H9 (cell line): ENCODE measurements around the gene F8. TPM values are rescaled to one million over a fixed set of nuclear protein-coding genes. Genes with fewer than 3 reads are reported as not detected.

Source experiments
- DNase-seq: peaks from one replicate; pipeline ENCODE4 v3.0.0-alpha.2; 2017
- H2AFZ ChIP-seq: one replicate; pipeline ENCODE4 v1.6.1; 2013; ENCODE audit warnings: mild to moderate bottlenecking, low read length, control low read depth, moderate library complexity
- H2AK5ac ChIP-seq: 2 replicates; pipeline ENCODE4 v1.6.1; 2013; ENCODE audit warnings: low read length, control low read depth, mixed read lengths; ENCODE audit not compliant: insufficient read length
- H2BK120ac ChIP-seq: one replicate; pipeline ENCODE4 v1.6.1; 2013; ENCODE audit warnings: low read depth, mild to moderate bottlenecking, low read length, control low read depth, inconsistent platforms; ENCODE audit not compliant: poor library complexity, severe bottlenecking
- H2BK12ac ChIP-seq: 2 replicates; pipeline ENCODE4 v1.6.1; 2013; ENCODE audit warnings: low read length, control low read depth, mixed read lengths, low read depth; ENCODE audit not compliant: insufficient read length
- H2BK15ac ChIP-seq: 2 replicates; pipeline ENCODE4 v1.6.1; 2013; ENCODE audit warnings: low read depth, low read length, control low read depth
- H2BK20ac ChIP-seq: one replicate; pipeline ENCODE4 v1.6.1; 2013; ENCODE audit warnings: low read depth, mild to moderate bottlenecking, low read length, control low read depth, inconsistent platforms; ENCODE audit not compliant: poor library complexity, severe bottlenecking
- H2BK5ac ChIP-seq: 2 replicates; pipeline ENCODE4 v1.6.1; 2013; ENCODE audit warnings: low read length, control low read depth, mixed read lengths; ENCODE audit not compliant: insufficient read length
- H3K14ac ChIP-seq: 2 replicates; pipeline ENCODE4 v1.6.1; 2013; ENCODE audit warnings: low read length, control low read depth; ENCODE audit not compliant: insufficient read depth
- H3K18ac ChIP-seq: 2 replicates; pipeline ENCODE4 v1.6.1; 2013; ENCODE audit warnings: low read depth, mild to moderate bottlenecking, mixed read lengths, low read length, control low read depth; ENCODE audit not compliant: insufficient read length
- H3K23ac ChIP-seq: 2 replicates; pipeline ENCODE4 v1.6.1; 2013; ENCODE audit warnings: low read length, control low read depth, mixed read lengths, low read depth; ENCODE audit not compliant: insufficient read length
- H3K23me2 ChIP-seq: 2 replicates; pipeline ENCODE4 v1.6.1; 2013; ENCODE audit warnings: low read depth, mild to moderate bottlenecking, mixed read lengths, low read length, control low read depth; ENCODE audit not compliant: insufficient read length, poor library complexity, severe bottlenecking
- H3K27ac ChIP-seq: 2 replicates; pipeline ENCODE4 v1.5.1; 2013; ENCODE audit warnings: low read length, control low read depth, mixed read lengths, low read depth; ENCODE audit not compliant: insufficient read length
- H3K27me3 ChIP-seq: 2 replicates; pipeline ENCODE4 v1.6.1; 2013; ENCODE audit warnings: low read length, control low read depth, inconsistent platforms; ENCODE audit not compliant: insufficient read depth
- H3K4ac ChIP-seq: 2 replicates; pipeline ENCODE4 v1.6.1; 2013; ENCODE audit warnings: low read depth, mild to moderate bottlenecking, control low read depth, inconsistent platforms, low read length, moderate library complexity
- H3K4me1 ChIP-seq: 2 replicates; pipeline ENCODE4 v1.6.1; 2013; ENCODE audit warnings: low read length, control low read depth, inconsistent platforms; ENCODE audit not compliant: insufficient read depth
- H3K4me2 ChIP-seq: 2 replicates; pipeline ENCODE4 v1.6.1; 2013; ENCODE audit warnings: low read length, control low read depth, mixed read lengths; ENCODE audit not compliant: insufficient read length, insufficient read depth
- H3K56ac ChIP-seq: 2 replicates; pipeline ENCODE4 v1.6.1; 2013; ENCODE audit warnings: low read depth, mild to moderate bottlenecking, mixed read lengths, low read length, control low read depth; ENCODE audit not compliant: insufficient read length
- H3K79me1 ChIP-seq: 2 replicates; pipeline ENCODE4 v1.6.1; 2013; ENCODE audit warnings: low read depth, mild to moderate bottlenecking, moderate library complexity, low read length, control low read depth, inconsistent platforms; ENCODE audit not compliant: insufficient read depth, poor library complexity, severe bottlenecking
- H3K79me2 ChIP-seq: 2 replicates; pipeline ENCODE4 v1.6.1; 2013; ENCODE audit warnings: low read length, control low read depth, inconsistent platforms; ENCODE audit not compliant: insufficient read depth
- H3K9ac ChIP-seq: 2 replicates; pipeline ENCODE4 v1.6.1; 2013; ENCODE audit warnings: low read length, control low read depth, mixed read lengths; ENCODE audit not compliant: insufficient read length; ENCODE audit errors: extremely low read depth
- H3K9me3 ChIP-seq: one replicate; pipeline ENCODE4 v1.6.1; 2013; ENCODE audit warnings: low read depth, low read length, inconsistent platforms; ENCODE audit not compliant: control insufficient read depth
- H3T11ph ChIP-seq: one replicate; pipeline ENCODE4 v1.6.1; 2013; ENCODE audit warnings: mild to moderate bottlenecking, low read length, control low read depth, inconsistent platforms
- H4K20me1 ChIP-seq: one replicate; pipeline ENCODE4 v1.6.1; 2013; ENCODE audit not compliant: control insufficient read depth, insufficient read length, insufficient read depth
- H4K5ac ChIP-seq: 2 replicates; pipeline ENCODE4 v1.6.1; 2013; ENCODE audit warnings: low read depth, mild to moderate bottlenecking, mixed read lengths, low read length, control low read depth; ENCODE audit not compliant: insufficient read length
- H4K8ac ChIP-seq: replicated peaks from 2 replicates; pipeline ENCODE4 v1.6.1; 2013; ENCODE audit warnings: low read length, control low read depth, mixed read lengths, low read depth; ENCODE audit not compliant: insufficient read length
- H4K91ac ChIP-seq: 2 replicates; pipeline ENCODE4 v1.6.1; 2013; ENCODE audit warnings: low read depth, mild to moderate bottlenecking, moderate library complexity, mixed read lengths, low read length, control low read depth; ENCODE audit not compliant: insufficient read length
- H3K27ac Mint-ChIP-seq, 3 experiments: 2 replicates in 2 of 3; 3 replicates in 1 of 3; pipeline ENCODE4 v1.8.0; 2020 to 2021; ENCODE audit warnings: mixed read lengths in 3 of 3, mild to moderate bottlenecking in 1 of 3, moderate library complexity in 1 of 3
- H3K27me3 Mint-ChIP-seq: 2 replicates; pipeline ENCODE4 v1.8.0; 2021; ENCODE audit warnings: low read depth, mild to moderate bottlenecking, moderate library complexity, mixed read lengths
- H3K36me3 Mint-ChIP-seq, 3 experiments: 2 replicates in 2 of 3; 3 replicates in 1 of 3; pipeline ENCODE4 v1.8.0; 2020 to 2021; ENCODE audit warnings: low read depth in 3 of 3, mixed read lengths in 3 of 3; ENCODE audit not compliant: insufficient read depth in 1 of 3
- H3K4me1 Mint-ChIP-seq, 2 experiments: 2 replicates each; pipeline ENCODE4 v1.8.0; 2020; ENCODE audit warnings: mixed read lengths in 2 of 2
- H3K4me3 Mint-ChIP-seq, 2 experiments: 2 replicates in 1 of 2; 3 replicates in 1 of 2; pipeline ENCODE4 v1.8.0; 2020 to 2021; ENCODE audit warnings: mild to moderate bottlenecking in 2 of 2, mixed read lengths in 2 of 2, moderate library complexity in 1 of 2
- H3K9me3 Mint-ChIP-seq, 2 experiments: 2 replicates in 1 of 2; 3 replicates in 1 of 2; pipeline ENCODE4 v1.8.0; 2020; ENCODE audit warnings: mild to moderate bottlenecking in 2 of 2, mixed read lengths in 2 of 2, moderate library complexity in 1 of 2
- WGBS: extraction: QIAGEN DNeasy Blood & Tissue Kit; methylation state at CpG from one replicate; pipeline ENCODE4 v1.1.7; 2013; ENCODE audit warnings: missing lambda C conversion rate, low lambda C conversion rate, mixed read lengths; ENCODE audit not compliant: insufficient read length; ENCODE audit errors: extremely low coverage; 5-methylcytosine and 5-hydroxymethylcytosine counted together
- total RNA-seq: library from RNA; stranded (reverse); gene quantifications from 2 replicates; pipeline ENCODE4 v1.2.1, GENCODE V29; 2021
- TF ChIP-seq, protein P1 (sequence below): fragments of 200-600 bp; sonication (generic); conservative IDR thresholded peaks from 3 replicates; pipeline ENCODE4 v1.8.0; 2021; ENCODE audit warnings: antibody characterized with exemption, mild to moderate bottlenecking

The F8 gene
- total RNA-seq, 1 experiment from 2014 or later, result 3.1 TPM

- H4K5ac ChIP-seq, result no peak overlapping the region
- no peak overlapping the region for H3K9ac ChIP-seq
- H2BK12ac ChIP-seq, result no peak overlapping the region
- H3K56ac ChIP-seq, result no peak overlapping the region
- no peak for DNase-seq
- no peak overlapping the region for H2BK120ac ChIP-seq
- H2BK15ac ChIP-seq, result no peak overlapping the region
- H3K79me2 ChIP-seq, result no peaks in the 10 kb centered on the region
- no peak overlapping the region for H3K23ac ChIP-seq
- WGBS, result no CpG with 5 or more reads among the region's 5 CpGs
- no peak overlapping the region for H2AK5ac ChIP-seq
- peaks cover 3% of the 10 kb centered on the region; the same call in 1 of the 2 replicates for H3K27me3 ChIP-seq
- no peak overlapping the region for H3K14ac ChIP-seq
- no peak overlapping the region for H3K4me2 ChIP-seq
- no peak overlapping the region for H3K4ac ChIP-seq
- no peak overlapping the region for H3K18ac ChIP-seq
- peaks cover 3% of the 10 kb centered on the region; the same call in 1 of the 2 replicates for H3K4me1 ChIP-seq
- H3K36me3 Mint-ChIP-seq, result peaks cover 5 to 15% (median 14%) of the 10 kb centered on the region in 3 experiments; a peak in 6 of 7 replicates
- peaks cover 5% of the 10 kb centered on the region for H3K23me2 ChIP-seq
- peaks cover 22% of the 10 kb centered on the region for H3K9me3 ChIP-seq
- H3K79me1 ChIP-seq, result no peaks in the 10 kb centered on the region
- no peak overlapping the region for H2BK5ac ChIP-seq
- H3K27ac ChIP-seq, result no peak overlapping the region
- H3K4me1 Mint-ChIP-seq, result peaks cover 6 to 18% of the 10 kb centered on the region in 2 experiments
- no peaks in the 10 kb centered on the region for H4K20me1 ChIP-seq
- H3K9me3 Mint-ChIP-seq, result peaks cover 63 to 71% of the 10 kb centered on the region in 2 experiments
- TF ChIP-seq, protein P1, sequence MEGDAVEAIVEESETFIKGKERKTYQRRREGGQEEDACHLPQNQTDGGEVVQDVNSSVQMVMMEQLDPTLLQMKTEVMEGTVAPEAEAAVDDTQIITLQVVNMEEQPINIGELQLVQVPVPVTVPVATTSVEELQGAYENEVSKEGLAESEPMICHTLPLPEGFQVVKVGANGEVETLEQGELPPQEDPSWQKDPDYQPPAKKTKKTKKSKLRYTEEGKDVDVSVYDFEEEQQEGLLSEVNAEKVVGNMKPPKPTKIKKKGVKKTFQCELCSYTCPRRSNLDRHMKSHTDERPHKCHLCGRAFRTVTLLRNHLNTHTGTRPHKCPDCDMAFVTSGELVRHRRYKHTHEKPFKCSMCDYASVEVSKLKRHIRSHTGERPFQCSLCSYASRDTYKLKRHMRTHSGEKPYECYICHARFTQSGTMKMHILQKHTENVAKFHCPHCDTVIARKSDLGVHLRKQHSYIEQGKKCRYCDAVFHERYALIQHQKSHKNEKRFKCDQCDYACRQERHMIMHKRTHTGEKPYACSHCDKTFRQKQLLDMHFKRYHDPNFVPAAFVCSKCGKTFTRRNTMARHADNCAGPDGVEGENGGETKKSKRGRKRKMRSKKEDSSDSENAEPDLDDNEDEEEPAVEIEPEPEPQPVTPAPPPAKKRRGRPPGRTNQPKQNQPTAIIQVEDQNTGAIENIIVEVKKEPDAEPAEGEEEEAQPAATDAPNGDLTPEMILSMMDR, result no peak
- H2BK20ac ChIP-seq, result no peak overlapping the region
- peaks cover 27% of the 10 kb centered on the region for H3K27me3 Mint-ChIP-seq
- H3K27ac Mint-ChIP-seq, result no peak overlapping the region
- H3K4me3 Mint-ChIP-seq, result no peak overlapping the region
- no peak overlapping the region for H4K8ac ChIP-seq
- no peak overlapping the region for H4K91ac ChIP-seq
- H3T11ph ChIP-seq, result no peak overlapping the region
- no peak overlapping the region for H2AFZ ChIP-seq
Measured at GRCh38 chrX:154806837-154807501, 215.6 kb downstream of the F8 start.
